Activated T-cell treated with anti-CD3 and anti-CD28 coated beads, Interleukin-2, amount 50 U/mL, for 4 hours (primary cell): ENCODE results near the gene TNFRSF21. TPM values are rescaled to one million over a fixed set of nuclear protein-coding genes. Genes with fewer than 3 reads are reported as not detected.
"Not testable (repeated sequence)": the region's sequence is repeated elsewhere in the genome, so short reads cannot be mapped to it uniquely, and the experiment has no call there.

Experiments used
- ATAC-seq, 2 donors: fragments of 200-7000 bp; cut with Tn5 transposase; one replicate each; pipeline ENCODE4 v1.10.0; 2021
- DNase-seq: peaks from one replicate; pipeline ENCODE4 v3.0.0-alpha.2; 2020
- H3K27me3 Mint-ChIP-seq: one replicate; pipeline ENCODE4 v1.8.0; 2021; ENCODE audit warnings: low read depth, mixed read lengths
- H3K36me3 Mint-ChIP-seq: one replicate; pipeline ENCODE4 v1.8.0; 2022; ENCODE audit warnings: mixed read lengths; ENCODE audit not compliant: insufficient read depth
- H3K4me1 Mint-ChIP-seq: one replicate; pipeline ENCODE4 v1.8.0; 2021; ENCODE audit warnings: low read depth, mixed read lengths
- H3K4me3 Mint-ChIP-seq: one replicate; pipeline ENCODE4 v1.8.0; 2021; ENCODE audit warnings: mild to moderate bottlenecking, moderate library complexity, mixed read lengths
- H3K9me3 Mint-ChIP-seq: one replicate; pipeline ENCODE4 v1.8.0; 2021; ENCODE audit warnings: mixed read lengths
- total RNA-seq, 3 donors: library from RNA; stranded (reverse); gene quantifications; one replicate each; pipeline ENCODE4 v1.2.1, GENCODE V29; 2021

The TNFRSF21 gene
- total RNA-seq, 3 donors from 2014 or later, result 3.1 to 4.9 (median 4.8) TPM

- no peak for DNase-seq
- no peak for ATAC-seq
- no peak overlapping the region for H3K4me3 Mint-ChIP-seq
- no peaks in the 10 kb centered on the region for H3K27me3 Mint-ChIP-seq
- no peaks in the 10 kb centered on the region for H3K4me1 Mint-ChIP-seq
- no peaks in the 10 kb centered on the region for H3K9me3 Mint-ChIP-seq
- no peaks in the 10 kb centered on the region for H3K36me3 Mint-ChIP-seq
These were observed 19.4 kb downstream of the TNFRSF21 start for GRCh38 chr6:47290124-47290834.

- no peaks in the 10 kb centered on the region for H3K9me3 Mint-ChIP-seq
- H3K4me1 Mint-ChIP-seq, result no peaks in the 10 kb centered on the region
- no peaks in the 10 kb centered on the region for H3K27me3 Mint-ChIP-seq
- ATAC-seq, result no peak
- no peak for DNase-seq
- H3K36me3 Mint-ChIP-seq, result no peaks in the 10 kb centered on the region
- no peak overlapping the region for H3K4me3 Mint-ChIP-seq
These were observed 21.2 kb downstream of the TNFRSF21 start for GRCh38 chr6:47288267-47289090.

GRCh38 chr6:47286301-47286700 lies 23.4 kb downstream of the TNFRSF21 start:
- Mint-ChIP-seq H3K9me3 (no peaks in the 10 kb centered on the region), H3K36me3 (no peaks in the 10 kb centered on the region), H3K27me3 (no peaks in the 10 kb centered on the region), H3K4me1 (no peaks in the 10 kb centered on the region), H3K4me3 (no peak overlapping the region)
- DNase-seq (no peak), ATAC-seq (no peak)

GRCh38 chr6:47283993-47284392 lies 25.7 kb downstream of the TNFRSF21 start:
- H3K36me3 Mint-ChIP-seq, result no peaks in the 10 kb centered on the region
- DNase-seq (no peak), ATAC-seq (no peak)
- H3K9me3 Mint-ChIP-seq, result no peaks in the 10 kb centered on the region
- no peaks in the 10 kb centered on the region for H3K27me3 Mint-ChIP-seq
- H3K4me1 Mint-ChIP-seq, result no peaks in the 10 kb centered on the region
- no peak overlapping the region for H3K4me3 Mint-ChIP-seq

- Mint-ChIP-seq H3K9me3 (no peaks in the 10 kb centered on the region), H3K36me3 (no peaks in the 10 kb centered on the region), H3K4me1 (no peaks in the 10 kb centered on the region), H3K27me3 (no peaks in the 10 kb centered on the region), H3K4me3 (no peak overlapping the region)
- DNase-seq (no peak), ATAC-seq (no peak)
These were observed 31.2 kb downstream of the TNFRSF21 start for GRCh38 chr6:47278545-47278944.

GRCh38 chr6:47277702-47278101 lies 32.0 kb downstream of the TNFRSF21 start:
- ATAC-seq, result no peak
- no peak for DNase-seq
- no peak overlapping the region for H3K4me3 Mint-ChIP-seq
- no peaks in the 10 kb centered on the region for H3K9me3 Mint-ChIP-seq
- no peaks in the 10 kb centered on the region for H3K4me1 Mint-ChIP-seq
- no peaks in the 10 kb centered on the region for H3K27me3 Mint-ChIP-seq
- no peaks in the 10 kb centered on the region for H3K36me3 Mint-ChIP-seq

- Mint-ChIP-seq H3K27me3 (no peaks in the 10 kb centered on the region), H3K36me3 (no peaks in the 10 kb centered on the region), H3K4me3 (no peak overlapping the region), H3K4me1 (no peaks in the 10 kb centered on the region), H3K9me3 (no peaks in the 10 kb centered on the region)
- no peak for ATAC-seq
- DNase-seq, result no peak
These were observed 33.3 kb downstream of the TNFRSF21 start for GRCh38 chr6:47276377-47276776.

GRCh38 chr6:47275640-47276039 lies 34.1 kb downstream of the TNFRSF21 start:
- Mint-ChIP-seq H3K4me3 (no peak overlapping the region), H3K4me1 (no peaks in the 10 kb centered on the region), H3K36me3 (no peaks in the 10 kb centered on the region), H3K9me3 (no peaks in the 10 kb centered on the region), H3K27me3 (no peaks in the 10 kb centered on the region)
- DNase-seq (no peak), ATAC-seq (no peak)

- not testable (repeated sequence) for H3K4me3 Mint-ChIP-seq, H3K36me3 Mint-ChIP-seq, ATAC-seq, H3K27me3 Mint-ChIP-seq, H3K4me1 Mint-ChIP-seq, H3K9me3 Mint-ChIP-seq, DNase-seq
These were observed 34.6 kb downstream of the TNFRSF21 start for GRCh38 chr6:47275132-47275531.

- H3K27me3 Mint-ChIP-seq, result peaks cover 9% of the 10 kb centered on the region
- no peak overlapping the region for H3K4me3 Mint-ChIP-seq
- no peaks in the 10 kb centered on the region for H3K4me1 Mint-ChIP-seq
- DNase-seq (no peak), ATAC-seq (no peak)
- H3K9me3 Mint-ChIP-seq, result no peaks in the 10 kb centered on the region
- no peaks in the 10 kb centered on the region for H3K36me3 Mint-ChIP-seq
These were observed 41.0 kb downstream of the TNFRSF21 start for GRCh38 chr6:47268572-47269187.

- H3K27me3 Mint-ChIP-seq, result peaks cover 9% of the 10 kb centered on the region
- ATAC-seq (no peak), DNase-seq (no peak)
- no peak overlapping the region for H3K4me3 Mint-ChIP-seq
- H3K4me1 Mint-ChIP-seq, result no peaks in the 10 kb centered on the region
- H3K36me3 Mint-ChIP-seq, result no peaks in the 10 kb centered on the region
- no peaks in the 10 kb centered on the region for H3K9me3 Mint-ChIP-seq
These were observed 42.4 kb downstream of the TNFRSF21 start for GRCh38 chr6:47267301-47267700.

- peaks cover 9% of the 10 kb centered on the region for H3K27me3 Mint-ChIP-seq
- H3K36me3 Mint-ChIP-seq, result no peaks in the 10 kb centered on the region
- no peak for ATAC-seq
- DNase-seq, result no peak
- no peak overlapping the region for H3K4me3 Mint-ChIP-seq
- H3K9me3 Mint-ChIP-seq, result no peaks in the 10 kb centered on the region
- H3K4me1 Mint-ChIP-seq, result no peaks in the 10 kb centered on the region
These were observed 43.7 kb downstream of the TNFRSF21 start for GRCh38 chr6:47265971-47266370.

GRCh38 chr6:47264775-47265184 lies 44.9 kb downstream of the TNFRSF21 start:
- ATAC-seq (no peak), DNase-seq (no peak)
- H3K4me1 Mint-ChIP-seq, result no peaks in the 10 kb centered on the region
- H3K9me3 Mint-ChIP-seq, result no peaks in the 10 kb centered on the region
- H3K4me3 Mint-ChIP-seq, result no peak overlapping the region
- peaks cover 9% of the 10 kb centered on the region for H3K27me3 Mint-ChIP-seq
- no peaks in the 10 kb centered on the region for H3K36me3 Mint-ChIP-seq

- no peaks in the 10 kb centered on the region for H3K4me1 Mint-ChIP-seq
- no peaks in the 10 kb centered on the region for H3K27me3 Mint-ChIP-seq
- no peak overlapping the region for H3K4me3 Mint-ChIP-seq
- ATAC-seq (no peak), DNase-seq (no peak)
- no peaks in the 10 kb centered on the region for H3K36me3 Mint-ChIP-seq
- no peaks in the 10 kb centered on the region for H3K9me3 Mint-ChIP-seq
These were observed 46.4 kb downstream of the TNFRSF21 start for GRCh38 chr6:47263268-47263667.

- DNase-seq (no peak), ATAC-seq (no peak)
- Mint-ChIP-seq H3K9me3 (no peaks in the 10 kb centered on the region), H3K4me1 (no peaks in the 10 kb centered on the region), H3K4me3 (no peak overlapping the region), H3K27me3 (no peaks in the 10 kb centered on the region), H3K36me3 (no peaks in the 10 kb centered on the region)
These were observed 47.5 kb downstream of the TNFRSF21 start for GRCh38 chr6:47262231-47262630.
